ENCODE results near the gene DOCK11. TPM values are rescaled to one million over a fixed set of nuclear protein-coding genes. Genes with fewer than 3 reads are reported as not detected.

Gene DOCK11
- polyA plus RNA-seq, 1 donor from 2014 or later = 37.2 TPM

DNA sequence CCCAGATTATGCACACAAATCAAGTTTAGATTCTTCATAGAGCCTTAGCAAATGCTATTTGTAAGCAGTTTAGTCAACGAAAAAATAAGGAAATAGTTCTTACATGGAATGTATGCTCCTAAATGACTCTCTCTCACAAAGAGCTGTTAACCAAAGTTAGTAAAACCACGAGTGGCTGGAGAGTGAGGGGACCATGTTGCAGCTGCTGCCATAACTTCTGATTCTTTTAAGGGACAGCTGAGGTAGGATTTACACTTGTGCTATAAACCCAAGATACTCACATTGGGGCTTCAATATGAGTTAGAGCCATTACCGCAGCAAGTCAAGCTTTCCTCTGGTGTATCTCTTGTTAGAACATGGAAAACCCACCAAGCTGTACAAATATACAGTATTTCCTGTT lies 2.7 kb downstream of the DOCK11 start:
- Histone ChIP-seq H3K9ac (ENCODE audit: low read length) (no peak overlapping the region), H3K79me2 (replicated peaks; ENCODE audit: insufficient read depth, low read length) (peaks cover 19% of the 10 kb centered on the region), H3K27me3 (ENCODE audit: insufficient read depth, low read depth, low read length) (no peaks in the 10 kb centered on the region), H3K4me2 (ENCODE audit: low read length) (peak overlapping the region; percentile 6), H3K4me3 (ENCODE audit: low read length) (peak overlapping the region; percentile 77), H3F3A (ENCODE audit: insufficient read depth, low read length, poor library complexity, severe bottlenecking) (no peaks in the 10 kb centered on the region), H3K36me3 (ENCODE audit: insufficient read depth, low read length) (no peaks in the 10 kb centered on the region), H2AFZ (ENCODE audit: low read depth, low read length) (no peak overlapping the region), H3K9me2 (ENCODE audit: insufficient read depth, low read length) (no peaks in the 10 kb centered on the region), H3K27ac (ENCODE audit: low read length) (no peak overlapping the region), H3K9me3 (ENCODE audit: low read length) (no peaks in the 10 kb centered on the region), H4K20me1 (ENCODE audit: insufficient read depth) (no peaks in the 10 kb centered on the region)
- TF ChIP-seq POLR2AphosphoS5 (IDR thresholded peaks at IDR 0.05) = no peak
- TF ChIP-seq, protein P1, sequence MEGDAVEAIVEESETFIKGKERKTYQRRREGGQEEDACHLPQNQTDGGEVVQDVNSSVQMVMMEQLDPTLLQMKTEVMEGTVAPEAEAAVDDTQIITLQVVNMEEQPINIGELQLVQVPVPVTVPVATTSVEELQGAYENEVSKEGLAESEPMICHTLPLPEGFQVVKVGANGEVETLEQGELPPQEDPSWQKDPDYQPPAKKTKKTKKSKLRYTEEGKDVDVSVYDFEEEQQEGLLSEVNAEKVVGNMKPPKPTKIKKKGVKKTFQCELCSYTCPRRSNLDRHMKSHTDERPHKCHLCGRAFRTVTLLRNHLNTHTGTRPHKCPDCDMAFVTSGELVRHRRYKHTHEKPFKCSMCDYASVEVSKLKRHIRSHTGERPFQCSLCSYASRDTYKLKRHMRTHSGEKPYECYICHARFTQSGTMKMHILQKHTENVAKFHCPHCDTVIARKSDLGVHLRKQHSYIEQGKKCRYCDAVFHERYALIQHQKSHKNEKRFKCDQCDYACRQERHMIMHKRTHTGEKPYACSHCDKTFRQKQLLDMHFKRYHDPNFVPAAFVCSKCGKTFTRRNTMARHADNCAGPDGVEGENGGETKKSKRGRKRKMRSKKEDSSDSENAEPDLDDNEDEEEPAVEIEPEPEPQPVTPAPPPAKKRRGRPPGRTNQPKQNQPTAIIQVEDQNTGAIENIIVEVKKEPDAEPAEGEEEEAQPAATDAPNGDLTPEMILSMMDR (IDR thresholded peaks at IDR 0.05; ENCODE audit: poor library complexity, severe bottlenecking) = no peak
- no peak for TF ChIP-seq SMC3 (conservative IDR thresholded peaks at IDR 0.05; ENCODE audit: poor library complexity)
- no peak for TF ChIP-seq RAD21 (conservative IDR thresholded peaks at IDR 0.05)
- TF ChIP-seq, protein P2, sequence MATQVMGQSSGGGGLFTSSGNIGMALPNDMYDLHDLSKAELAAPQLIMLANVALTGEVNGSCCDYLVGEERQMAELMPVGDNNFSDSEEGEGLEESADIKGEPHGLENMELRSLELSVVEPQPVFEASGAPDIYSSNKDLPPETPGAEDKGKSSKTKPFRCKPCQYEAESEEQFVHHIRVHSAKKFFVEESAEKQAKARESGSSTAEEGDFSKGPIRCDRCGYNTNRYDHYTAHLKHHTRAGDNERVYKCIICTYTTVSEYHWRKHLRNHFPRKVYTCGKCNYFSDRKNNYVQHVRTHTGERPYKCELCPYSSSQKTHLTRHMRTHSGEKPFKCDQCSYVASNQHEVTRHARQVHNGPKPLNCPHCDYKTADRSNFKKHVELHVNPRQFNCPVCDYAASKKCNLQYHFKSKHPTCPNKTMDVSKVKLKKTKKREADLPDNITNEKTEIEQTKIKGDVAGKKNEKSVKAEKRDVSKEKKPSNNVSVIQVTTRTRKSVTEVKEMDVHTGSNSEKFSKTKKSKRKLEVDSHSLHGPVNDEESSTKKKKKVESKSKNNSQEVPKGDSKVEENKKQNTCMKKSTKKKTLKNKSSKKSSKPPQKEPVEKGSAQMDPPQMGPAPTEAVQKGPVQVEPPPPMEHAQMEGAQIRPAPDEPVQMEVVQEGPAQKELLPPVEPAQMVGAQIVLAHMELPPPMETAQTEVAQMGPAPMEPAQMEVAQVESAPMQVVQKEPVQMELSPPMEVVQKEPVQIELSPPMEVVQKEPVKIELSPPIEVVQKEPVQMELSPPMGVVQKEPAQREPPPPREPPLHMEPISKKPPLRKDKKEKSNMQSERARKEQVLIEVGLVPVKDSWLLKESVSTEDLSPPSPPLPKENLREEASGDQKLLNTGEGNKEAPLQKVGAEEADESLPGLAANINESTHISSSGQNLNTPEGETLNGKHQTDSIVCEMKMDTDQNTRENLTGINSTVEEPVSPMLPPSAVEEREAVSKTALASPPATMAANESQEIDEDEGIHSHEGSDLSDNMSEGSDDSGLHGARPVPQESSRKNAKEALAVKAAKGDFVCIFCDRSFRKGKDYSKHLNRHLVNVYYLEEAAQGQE (IDR thresholded peaks at IDR 0.05; ENCODE audit: borderline replicate concordance) = no peak
- TF ChIP-seq MXI1 (conservative IDR thresholded peaks at IDR 0.05; ENCODE audit: poor library complexity, severe bottlenecking) = no peak
- no peak for TF ChIP-seq TAF1 (IDR thresholded peaks at IDR 0.05; ENCODE audit: low read depth)
- no peak for TF ChIP-seq EZH2 (IDR thresholded peaks at IDR 0.05; ENCODE audit: borderline replicate concordance, insufficient read depth, low read length, poor library complexity, severe bottlenecking)
- TF ChIP-seq EP300 (conservative IDR thresholded peaks at IDR 0.05; ENCODE audit: poor library complexity, severe bottlenecking) = no peak

DNA sequence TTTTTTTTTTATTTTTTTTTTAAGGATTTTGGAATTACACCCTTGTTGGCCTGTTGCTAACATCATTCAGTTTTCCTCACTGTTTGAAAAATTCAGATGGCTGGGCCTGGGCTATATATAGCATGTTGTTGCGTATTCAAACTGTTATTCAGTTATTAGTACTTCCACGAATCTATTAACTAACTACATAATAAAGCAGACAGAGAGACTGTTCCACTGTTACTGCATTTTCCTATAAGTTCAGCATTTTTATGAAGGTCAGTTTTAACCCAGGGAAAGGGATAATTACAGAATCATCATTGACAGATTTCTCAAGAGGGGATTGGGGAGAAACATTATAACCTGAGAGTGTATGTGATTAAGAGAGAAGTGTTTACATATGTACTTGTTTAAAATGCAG lies 3.1 kb downstream of the DOCK11 start:
- no peaks in the 10 kb centered on the region for H3K9me3 ChIP-seq (ENCODE audit: low read length)
- H3K4me3 ChIP-seq (ENCODE audit: low read length) = peak overlapping the region; percentile 77
- no peaks in the 10 kb centered on the region for H3K27me3 ChIP-seq (ENCODE audit: insufficient read depth, low read depth, low read length)
- no peak overlapping the region for H3K27ac ChIP-seq (ENCODE audit: low read length)
- no peaks in the 10 kb centered on the region for H3K9me2 ChIP-seq (ENCODE audit: insufficient read depth, low read length)
- H3F3A ChIP-seq (ENCODE audit: insufficient read depth, low read length, poor library complexity, severe bottlenecking) = no peaks in the 10 kb centered on the region
- no peaks in the 10 kb centered on the region for H4K20me1 ChIP-seq (ENCODE audit: insufficient read depth)
- TF ChIP-seq TAF1 (IDR thresholded peaks at IDR 0.05; ENCODE audit: low read depth) (no peak), MXI1 (conservative IDR thresholded peaks at IDR 0.05; ENCODE audit: poor library complexity, severe bottlenecking) (no peak), POLR2AphosphoS5 (IDR thresholded peaks at IDR 0.05) (no peak), EZH2 (IDR thresholded peaks at IDR 0.05; ENCODE audit: borderline replicate concordance, insufficient read depth, low read length, poor library complexity, severe bottlenecking) (no peak), EP300 (conservative IDR thresholded peaks at IDR 0.05; ENCODE audit: poor library complexity, severe bottlenecking) (no peak), RAD21 (conservative IDR thresholded peaks at IDR 0.05) (no peak), SMC3 (conservative IDR thresholded peaks at IDR 0.05; ENCODE audit: poor library complexity) (no peak)
- TF ChIP-seq, protein P1 (IDR thresholded peaks at IDR 0.05; ENCODE audit: poor library complexity, severe bottlenecking) = no peak
- TF ChIP-seq, protein P2 (IDR thresholded peaks at IDR 0.05; ENCODE audit: borderline replicate concordance) = no peak
- peak overlapping the region; percentile 10 for H3K4me2 ChIP-seq (ENCODE audit: low read length)
- H3K79me2 ChIP-seq (replicated peaks; ENCODE audit: insufficient read depth, low read length) = peaks cover 19% of the 10 kb centered on the region
- no peaks in the 10 kb centered on the region for H3K36me3 ChIP-seq (ENCODE audit: insufficient read depth, low read length)
- no peak overlapping the region for H2AFZ ChIP-seq (ENCODE audit: low read depth, low read length)
- H3K9ac ChIP-seq (ENCODE audit: low read length) = no peak overlapping the region

Measured in neural cell (in vitro differentiated cells).